ENCODE measurements around the gene PXMP2. TPM values are rescaled to one million over a fixed set of nuclear protein-coding genes. Genes with fewer than 3 reads are reported as not detected.
A peak's percentile ranks its signal among the peaks of the same experiment; 100 is the strongest.

Gene PXMP2
- total RNA-seq: 100 to 1,000 TPM in 3 of 4 donors, 10 to 100 TPM in 1; 62.1 to 181 (median 128) TPM

GRCh38 chr12:132687211-132688164, at the start of gene PXMP2, which contains the start of gene POLE:
TSS of gene PXMP2 (plus strand) at chr12:132687587. CDS start at chr12:132687671, 84 bp downstream.
TSS of gene POLE (minus strand) at chr12:132687342. CDS start at chr12:132687315, 27 bp downstream.
- in situ Hi-C loops (cut with MboI; ENCODE audit: low pct_ligation_motif_present in 1 of 4, low pct_unique_long_range_greater_than_20kb in 1 of 4, low sequenced_read_pairs in 3 of 4) (no loop called here), intact Hi-C loops (cut with DNase I; ENCODE audit: low total_unique reads) (no loop called here)
- H3K27ac ChIP-seq: peak within 1 kb of the TSS; percentile 77 to 89 (median 84)

GRCh38 chr12:132637811-132638210, 49.6 kb upstream of the PXMP2 start:
- intact Hi-C loops (cut with DNase I; ENCODE audit: low total_unique reads): no loop called here
- no peaks in the 10 kb centered on the region for H3K4me1 ChIP-seq
- no peaks in the 10 kb centered on the region for H3K9me3 ChIP-seq
- H3K27ac ChIP-seq: no peak overlapping the region
- in situ Hi-C loops (cut with MboI; ENCODE audit: low pct_ligation_motif_present in 1 of 4, low pct_unique_long_range_greater_than_20kb in 1 of 4, low sequenced_read_pairs in 3 of 4): no loop called here
- 89% methylated on average over 18 of the region's 18 CpGs; no CpG with 5 or more reads in 1 of the 2 donors for WGBS, 2 donors (ENCODE audit: low coverage in 1 of 2)
- peaks cover 0 to 21% (median 10%) of the 10 kb centered on the region in 4 donors for H3K36me3 ChIP-seq
- H3K27me3 ChIP-seq: no peaks in the 10 kb centered on the region
- DNase-seq: no peak
- no peak for TF ChIP-seq EP300 (IDR thresholded peaks at IDR 0.05; ENCODE audit: low read depth)
- no peak for TF ChIP-seq CTCF (IDR thresholded peaks at IDR 0.05)
- TF ChIP-seq POLR2A (IDR thresholded peaks at IDR 0.05): no peak
- TF ChIP-seq POLR2AphosphoS5 (IDR thresholded peaks at IDR 0.05): no peak
- H3K4me3 ChIP-seq: no peak overlapping the region

More at GRCh38 chr12:132687211-132688164, at the start of gene PXMP2, which contains the start of gene POLE:
- WGBS, 2 donors (ENCODE audit: low coverage in 1 of 2): 1% methylated on average over 32 of the region's 134 CpGs; no CpG with 5 or more reads in 1 of the 2 donors
- Histone ChIP-seq H3K36me3 (peaks cover 0 to 11% (median 0%) of the 10 kb centered on the region in 4 donors), H3K9me3 (no peaks in the 10 kb centered on the region), H3K4me1 (peaks cover 9 to 24% (median 19%) of the 10 kb centered on the region in 4 donors), H3K27me3 (no peaks in the 10 kb centered on the region), H3K4me3 (peak within 1 kb of the TSS; percentile 83 to 100 (median 96))
- TF ChIP-seq EP300 (IDR thresholded peaks at IDR 0.05; ENCODE audit: low read depth): no peak
- peak; percentile 33 for TF ChIP-seq POLR2A (IDR thresholded peaks at IDR 0.05)
- peak; percentile 65 to 74 (median 69) for TF ChIP-seq POLR2AphosphoS5 (IDR thresholded peaks at IDR 0.05)
- no peak for TF ChIP-seq CTCF (IDR thresholded peaks at IDR 0.05)
- peak; percentile 97 for DNase-seq

- WGBS, 2 donors (ENCODE audit: low coverage in 1 of 2): 60 to 73% methylated on average over 7 to 23 of the region's 25 CpGs
- peaks cover 0 to 25% (median 10%) of the 10 kb centered on the region in 4 donors for H3K36me3 ChIP-seq
- no peak for DNase-seq
- intact Hi-C loops (cut with DNase I; ENCODE audit: low total_unique reads): no loop called here
- H3K4me3 ChIP-seq: no peak overlapping the region
- H3K4me1 ChIP-seq: no peaks in the 10 kb centered on the region
- in situ Hi-C loops (cut with MboI; ENCODE audit: low pct_ligation_motif_present in 1 of 4, low pct_unique_long_range_greater_than_20kb in 1 of 4, low sequenced_read_pairs in 3 of 4): no loop called here
- no peaks in the 10 kb centered on the region for H3K9me3 ChIP-seq
- no peaks in the 10 kb centered on the region for H3K27me3 ChIP-seq
- TF ChIP-seq POLR2A (IDR thresholded peaks at IDR 0.05): no peak
- no peak for TF ChIP-seq EP300 (IDR thresholded peaks at IDR 0.05; ENCODE audit: low read depth)
- peak; percentile 44 to 74 (median 67) for TF ChIP-seq CTCF (IDR thresholded peaks at IDR 0.05)
- TF ChIP-seq POLR2AphosphoS5 (IDR thresholded peaks at IDR 0.05): no peak
- no peak overlapping the region for H3K27ac ChIP-seq
Observed at GRCh38 chr12:132638541-132639408, 48.6 kb upstream of the PXMP2 start.
